GM12878 (cell line): Measurements from ENCODE around the gene AMPD3. TPM values are rescaled to one million over a fixed set of nuclear protein-coding genes. Genes with fewer than 3 reads are reported as not detected.

Experiments used
- ATAC-seq: fragments of 200-7000 bp; cut with Tn5 transposase; 3 replicates; pipeline ENCODE4 v1.9.1; 2020; ENCODE audit warnings: mild to moderate bottlenecking, moderate library complexity
- BruUV-seq: library from RNA; stranded (reverse); fragments of 400-500 nt; replicated peaks from 2 replicates; lab custom pipeline; 2021; lab: Mats Ljungman, UMichigan
- CTCF ChIA-PET: fragments of 300-600 bp; sonication (Branson Sonifier 250); formaldehyde crosslinking; extraction: SDS; loops from one replicate; lab custom pipeline; 2021; ENCODE audit warnings: inconsistent platforms; lab: Yijun Ruan, JAX
- POLR2A ChIA-PET: fragments of 350-600 bp; formaldehyde crosslinking; extraction: SDS; loops from one replicate; lab custom pipeline; 2021; ENCODE audit warnings: inconsistent platforms; lab: Charles Lee
- RAD21 ChIA-PET: fragments of 300-600 bp; sonication (Branson Sonifier 250); formaldehyde crosslinking; loops from one replicate; lab custom pipeline; 2023; ENCODE audit warnings: antibody characterized with exemption; ENCODE audit not compliant: unreplicated experiment; lab: Charles Lee
- SMC1A ChIA-PET: fragments of 300-600 bp; sonication (Branson Sonifier 250); formaldehyde crosslinking; loops from one replicate; lab custom pipeline; 2023; ENCODE audit not compliant: unreplicated experiment, uncharacterized antibody; lab: Charles Lee
- DNase-seq: peaks from one replicate; pipeline ENCODE4 v3.0.0-alpha.2; 2011; ENCODE audit warnings: low read depth, low spot score
- FAIRE-seq: peaks from 3 replicates; lab custom pipeline; 2011; peaks lifted over from hg19 to GRCh38; lab: Jason Lieb, UNC
- H2AFZ ChIP-seq: 2 replicates; pipeline ENCODE4 v1.6.0; 2011; ENCODE audit warnings: low read depth, low read length, control low read depth; ENCODE audit not compliant: control insufficient read depth
- H3K27ac ChIP-seq: 2 replicates; pipeline ENCODE4 v1.5.1; 2011; ENCODE audit warnings: control low read depth; ENCODE audit not compliant: control insufficient read depth, insufficient read depth
- H3K27me3 ChIP-seq, 2 experiments: replicated peaks in 1 of 2; 2 replicates each; pipeline versions ENCODE4 v1.6.0 to v1.6.1; 2011; ENCODE audit warnings: low read length in 1 of 2; ENCODE audit not compliant: control insufficient read depth in 2 of 2, insufficient read depth in 2 of 2
- H3K36me3 ChIP-seq, 2 experiments: 2 replicates each; pipeline ENCODE4 v1.5.1; 2011; ENCODE audit warnings: low read length in 1 of 2; ENCODE audit not compliant: control insufficient read depth in 2 of 2, insufficient read depth in 2 of 2
- H3K4me1 ChIP-seq: 2 replicates; pipeline ENCODE4 v1.6.1; 2011; ENCODE audit warnings: mild to moderate bottlenecking, low read length, moderate library complexity, mixed read lengths; ENCODE audit not compliant: control insufficient read depth, insufficient read depth
- H3K4me2 ChIP-seq: 2 replicates; pipeline ENCODE4 v1.6.0; 2011; ENCODE audit warnings: control low read depth; ENCODE audit not compliant: control insufficient read depth, insufficient read depth
- H3K4me3 ChIP-seq: fragments of 200-600 bp; sonication (generic); 2 replicates; pipeline ENCODE4 v1.5.1; 2016
- H3K79me2 ChIP-seq: 2 replicates; pipeline ENCODE4 v1.6.0; 2011; ENCODE audit warnings: low read length; ENCODE audit not compliant: control insufficient read depth, insufficient read depth
- H3K9ac ChIP-seq: 2 replicates; pipeline ENCODE4 v1.8.0; 2011; ENCODE audit warnings: low read length, control low read depth, mixed read lengths; ENCODE audit not compliant: control insufficient read depth, insufficient read depth
- H3K9me3 ChIP-seq: replicated peaks from 3 replicates; pipeline ENCODE4 v1.5.1; 2011; ENCODE audit warnings: mild to moderate bottlenecking, low read length; ENCODE audit not compliant: control insufficient read depth, insufficient read depth
- H4K20me1 ChIP-seq: 2 replicates; pipeline ENCODE4 v1.6.0; 2011; ENCODE audit not compliant: control insufficient read depth, insufficient read depth
- BACH1 ChIP-seq: fragments of 450-650 bp; IDR thresholded peaks from 2 replicates; pipeline ENCODE4 v1.6.1; 2017; ENCODE audit warnings: mild to moderate bottlenecking, borderline replicate concordance
- CHD1 ChIP-seq: IDR thresholded peaks from 2 replicates; pipeline ENCODE4 v1.6.1; 2012; ENCODE audit warnings: low read depth, low read length, improper control_type of control experiment
- EZH2 ChIP-seq: IDR thresholded peaks from 2 replicates; pipeline ENCODE4 v1.6.1; 2012; ENCODE audit warnings: low read depth, mild to moderate bottlenecking, control low read depth, inconsistent platforms, low read length, borderline replicate concordance; ENCODE audit not compliant: control insufficient read depth
- IKZF2 ChIP-seq, 2 experiments: fragments of 450-650 bp; IDR thresholded peaks; 2 replicates each; pipeline ENCODE4 v1.6.1; 2017; ENCODE audit warnings: mild to moderate bottlenecking in 2 of 2, moderate library complexity in 2 of 2
- MTA2 ChIP-seq: fragments of 450-650 bp; IDR thresholded peaks from 2 replicates; pipeline ENCODE4 v1.6.1; 2016; ENCODE audit warnings: low read depth, mild to moderate bottlenecking, moderate library complexity
- MXI1 ChIP-seq: fragments of 150-350 bp; IDR thresholded peaks from 2 replicates; pipeline ENCODE4 v1.6.1; 2011; ENCODE audit warnings: low read depth, mild to moderate bottlenecking, inconsistent platforms, low read length, improper control_type of control experiment
- NR2C2 ChIP-seq: IDR thresholded peaks from 2 replicates; pipeline ENCODE4 v1.6.1; 2011; ENCODE audit warnings: borderline replicate concordance, low read depth; ENCODE audit not compliant: control insufficient read depth, insufficient read length
- PML ChIP-seq: IDR thresholded peaks from 2 replicates; pipeline ENCODE4 v1.6.1; 2012; ENCODE audit warnings: low read length, inconsistent platforms
- WGBS: methylation state at CpG from one replicate; pipeline ENCODE4 v1.1.6; 2016; ENCODE audit warnings: low lambda C conversion rate; ENCODE audit not compliant: insufficient replicate concordance, insufficient coverage; ENCODE audit errors: missing lambda C conversion rate; 5-methylcytosine and 5-hydroxymethylcytosine counted together
- in situ Hi-C: fragments of 300-500 bp; cut with MboI; formaldehyde crosslinking; loops from 9 replicates; pipeline ENCODE4 v1.14.3; 2018; ENCODE audit warnings: mixed read lengths
- intact Hi-C: fragments of 100-400 bp; cut with micrococcal nuclease; formaldehyde crosslinking; loops from one replicate; pipeline ENCODE4 v1.14.2; 2022; ENCODE audit not compliant: unreplicated experiment
- polyA plus RNA-seq, 11 experiments: library from polyadenylated mRNA; depleted of rRNA in 4 of 11; unstranded in 6 of 11; stranded (reverse) in 5 of 11; fragments of >200 nt; fragmentation: Nextera tagmentation in 4 of 11; fragmentation: Illumina TruSeq in 1 of 11; extraction: Ambion mirVana in 4 of 11; extraction: Trizol in 1 of 11; gene quantifications; 1 replicate in 1 of 11; 2 replicates in 10 of 11; pipeline versions ENCODE4 v1.2.1 to v1.2.3, GENCODE V29; 2011 to 2016; ENCODE audit warnings: inconsistent platforms in 2 of 11, missing spikeins in 2 of 11, low read depth in 1 of 11
- total RNA-seq, 4 experiments: library from RNA; depleted of rRNA in 3 of 4; stranded (reverse); fragments of >200 nt in 3 of 4; fragmentation: Illumina TruSeq in 1 of 4; extraction: Trizol in 1 of 4; gene quantifications; 2 replicates each; pipeline versions ENCODE4 v1.2.1 to v1.2.3, GENCODE V29; 2013 to 2021

Gene AMPD3
- total and polyA plus RNA-seq, 10 of the 15 experiments (the other 5 are each of a cell fraction or from before 2014, with no cell fraction given): 5.6 to 28.6 (median 15.9) TPM

GRCh38 chr11:10550503-10551289, 95.6 kb downstream of the AMPD3 start:
- ChIA-PET POLR2A (no interaction called here), RAD21 (no interaction called here), SMC1A (no interaction called here), CTCF (interaction anchor here (0.8 kb wide), 1 partner anchor 10 kb away, joined by 4 read pairs; the partner anchor contains the start of gene RNF141)
- H3K4me3 ChIP-seq: no peak overlapping the region
- H3K27me3 ChIP-seq: peaks cover 0 to 9% of the 10 kb centered on the region in 2 experiments; a peak in 1 of 4 replicates
- H2AFZ ChIP-seq: no peak overlapping the region
- intact Hi-C loops: no loop called here
- H3K4me1 ChIP-seq: no peaks in the 10 kb centered on the region
- H3K4me2 ChIP-seq: no peak overlapping the region
- no peak overlapping the region for H3K9ac ChIP-seq
- no peaks in the 10 kb centered on the region for H3K36me3 ChIP-seq
- BruUV-seq: no TSS peak
- H3K27ac ChIP-seq: no peak overlapping the region
- no peaks in the 10 kb centered on the region for H4K20me1 ChIP-seq
- 78% methylated on average over 3 of the region's 3 CpGs for WGBS
- H3K9me3 ChIP-seq: no peaks in the 10 kb centered on the region; the same call in 2 of the 3 replicates
- no peak for FAIRE-seq
- ATAC-seq: no peak
- H3K79me2 ChIP-seq: no peaks in the 10 kb centered on the region
- no peak for TF ChIP-seq IKZF2 (IDR thresholded peaks at IDR 0.05)
- no peak for TF ChIP-seq PML
- no peak for TF ChIP-seq MTA2
- no peak for TF ChIP-seq NR2C2
- TF ChIP-seq MXI1: no peak
- TF ChIP-seq BACH1: no peak
- no peak for TF ChIP-seq EZH2
- TF ChIP-seq CHD1: no peak
- in situ Hi-C loops: no loop called here
- no peak for DNase-seq
